Ascending aorta (tissue), 2 donors: ENCODE measurements around the gene ISLR2. TPM values are rescaled to one million over a fixed set of nuclear protein-coding genes. Genes with fewer than 3 reads are reported as not detected.

ENCODE experiments used
- DNase-seq, 2 donors: peaks; one replicate each; pipeline ENCODE4 v3.0.0-alpha.2; 2019; ENCODE audit warnings: low spot score in 2 of 2
- H3K27ac ChIP-seq, 2 donors: fragments of 200-600 bp; sonication (generic); one replicate each; pipeline ENCODE4 v1.5.1; 2016 to 2017; ENCODE audit warnings: mild to moderate bottlenecking in 1 of 2
- H3K27me3 ChIP-seq: fragments of 200-600 bp; sonication (generic); one replicate; pipeline ENCODE4 v1.5.1; 2017
- H3K36me3 ChIP-seq, 2 donors: fragments of 200-600 bp; sonication (generic); one replicate each; pipeline ENCODE4 v1.5.1; 2016
- H3K4me1 ChIP-seq, 2 donors: fragments of 200-600 bp; sonication (generic); one replicate each; pipeline ENCODE4 v1.5.1; 2016 to 2017; ENCODE audit warnings: mild to moderate bottlenecking in 1 of 2
- H3K4me3 ChIP-seq, 2 donors: fragments of 200-600 bp; sonication (generic); one replicate each; pipeline ENCODE4 v1.5.1; 2016 to 2017; ENCODE audit warnings: mild to moderate bottlenecking in 1 of 2
- H3K9me3 ChIP-seq, 2 donors: fragments of 200-600 bp; sonication (generic); one replicate each; pipeline ENCODE4 v1.5.1; 2016
- intact Hi-C: fragments of 100-400 bp; cut with DNase I; formaldehyde crosslinking; loops from one replicate; pipeline ENCODE4 v1.15.1; 2023
- total RNA-seq: library from RNA; depleted of rRNA; stranded (reverse); fragments of >200 nt; gene quantifications from one replicate; pipeline ENCODE4 v1.1.0, GENCODE V29; 2016
- TF ChIP-seq, protein P1 (sequence below), 3 experiments: fragments of 200-600 bp in 2 of 3; fragments of 450-650 bp in 1 of 3; sonication (generic) in 2 of 3; IDR thresholded peaks; one replicate each; pipeline ENCODE4 v1.5.1; 2016 to 2019; ENCODE audit warnings: antibody characterized with exemption in 3 of 3, mild to moderate bottlenecking in 1 of 3, moderate library complexity in 1 of 3

The ISLR2 gene
- total RNA-seq, 1 donor from 2014 or later, result 0.64 TPM

GRCh38 chr15:74135041-74135565 is 4.7 kb downstream of the ISLR2 start:
- TF ChIP-seq, protein P1, sequence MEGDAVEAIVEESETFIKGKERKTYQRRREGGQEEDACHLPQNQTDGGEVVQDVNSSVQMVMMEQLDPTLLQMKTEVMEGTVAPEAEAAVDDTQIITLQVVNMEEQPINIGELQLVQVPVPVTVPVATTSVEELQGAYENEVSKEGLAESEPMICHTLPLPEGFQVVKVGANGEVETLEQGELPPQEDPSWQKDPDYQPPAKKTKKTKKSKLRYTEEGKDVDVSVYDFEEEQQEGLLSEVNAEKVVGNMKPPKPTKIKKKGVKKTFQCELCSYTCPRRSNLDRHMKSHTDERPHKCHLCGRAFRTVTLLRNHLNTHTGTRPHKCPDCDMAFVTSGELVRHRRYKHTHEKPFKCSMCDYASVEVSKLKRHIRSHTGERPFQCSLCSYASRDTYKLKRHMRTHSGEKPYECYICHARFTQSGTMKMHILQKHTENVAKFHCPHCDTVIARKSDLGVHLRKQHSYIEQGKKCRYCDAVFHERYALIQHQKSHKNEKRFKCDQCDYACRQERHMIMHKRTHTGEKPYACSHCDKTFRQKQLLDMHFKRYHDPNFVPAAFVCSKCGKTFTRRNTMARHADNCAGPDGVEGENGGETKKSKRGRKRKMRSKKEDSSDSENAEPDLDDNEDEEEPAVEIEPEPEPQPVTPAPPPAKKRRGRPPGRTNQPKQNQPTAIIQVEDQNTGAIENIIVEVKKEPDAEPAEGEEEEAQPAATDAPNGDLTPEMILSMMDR (IDR thresholded peaks at IDR 0.05), result no peak
- DNase-seq, result no peak
- Histone ChIP-seq H3K4me3 (peak overlapping the region in 1 of 2 donors; percentile 72), H3K27ac (no peak overlapping the region), H3K36me3 (no peaks in the 10 kb centered on the region), H3K9me3 (peaks cover 0 to 5% of the 10 kb centered on the region in 2 donors), H3K4me1 (peaks cover 3 to 19% of the 10 kb centered on the region in 2 donors), H3K27me3 (peaks cover 29% of the 10 kb centered on the region)
- intact Hi-C loops, result loop anchor here (5.0 kb wide), 1 partner anchor 72 kb away; no protein-coding TSS in a partner anchor

DNA sequence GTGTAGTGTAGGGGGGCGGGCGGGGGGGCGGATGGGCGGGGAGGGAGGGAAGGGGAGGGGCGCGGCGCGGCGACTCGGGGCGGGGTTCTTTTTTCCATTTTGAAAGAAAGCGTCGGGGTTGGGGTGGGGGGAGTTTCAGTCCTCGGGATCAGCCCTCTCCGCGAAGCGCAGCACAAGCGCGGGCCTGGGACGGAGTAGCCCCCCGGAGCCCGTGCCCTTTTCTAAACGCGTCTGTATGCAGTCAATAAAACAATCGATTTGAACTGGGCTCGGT is 6.1 kb downstream of the ISLR2 start:
- H3K27ac ChIP-seq, result peak overlapping the region; percentile 21 to 63

DNA sequence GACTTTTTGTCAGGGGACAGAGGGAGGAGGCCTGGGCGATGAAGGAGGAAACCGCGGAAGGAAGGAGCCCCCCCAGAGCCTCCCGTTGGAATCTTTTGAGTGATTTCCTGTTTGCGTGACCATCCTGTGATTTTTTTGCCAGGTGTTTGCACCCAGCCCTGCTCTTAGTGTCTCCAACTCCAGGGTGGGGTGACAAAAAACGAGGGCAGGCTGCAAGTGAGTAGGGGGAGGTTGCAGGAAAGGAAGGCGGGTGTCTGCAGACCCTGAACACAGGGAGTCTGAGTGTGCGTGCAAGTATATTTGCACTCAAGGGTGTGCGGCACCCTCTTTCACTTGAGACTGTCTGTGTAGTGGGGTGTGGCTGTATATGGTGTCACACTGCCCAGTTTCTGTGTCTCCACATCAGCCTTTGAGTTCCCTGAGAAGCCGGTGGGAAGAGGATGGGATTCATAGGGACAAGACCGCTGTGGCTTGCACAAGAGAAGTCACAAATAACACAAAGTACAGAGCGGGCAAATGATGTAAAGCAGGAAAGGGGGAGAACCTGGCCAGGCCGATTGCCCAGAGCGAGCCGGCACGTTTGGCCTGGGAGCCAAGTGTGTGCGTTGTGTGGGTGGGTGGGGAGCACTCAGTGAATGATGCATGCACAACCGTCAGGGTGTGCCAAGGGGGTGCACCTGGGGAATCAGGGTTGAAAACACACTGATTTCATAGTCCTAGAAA is 6.6 kb downstream of the ISLR2 start:
- H3K36me3 ChIP-seq, result no peaks in the 10 kb centered on the region
- H3K4me1 ChIP-seq, result peaks cover 3 to 17% of the 10 kb centered on the region in 2 donors
- intact Hi-C loops, result loop anchor here (5.0 kb wide), 1 partner anchor 70 kb away; no protein-coding TSS in a partner anchor
- H3K27ac ChIP-seq, result peak overlapping the region in 1 of 2 donors; percentile 63
- peaks cover 0 to 5% of the 10 kb centered on the region in 2 donors for H3K9me3 ChIP-seq
- H3K4me3 ChIP-seq, result peak overlapping the region; percentile 51 to 72
- H3K27me3 ChIP-seq, result peaks cover 16% of the 10 kb centered on the region
- TF ChIP-seq, protein P1 (IDR thresholded peaks at IDR 0.05), result no peak
- no peak for DNase-seq

More for the DNA sequence above, 6.1 kb downstream of the ISLR2 start:
- DNase-seq, result no peak
- Histone ChIP-seq H3K36me3 (no peaks in the 10 kb centered on the region), H3K9me3 (peaks cover 0 to 5% of the 10 kb centered on the region in 2 donors), H3K27me3 (peaks cover 16% of the 10 kb centered on the region), H3K4me1 (peaks cover 3 to 17% of the 10 kb centered on the region in 2 donors), H3K4me3 (peak overlapping the region; percentile 51 to 72)
- TF ChIP-seq, protein P1 (IDR thresholded peaks at IDR 0.05), result no peak
- intact Hi-C loops, result loop anchor here (5.0 kb wide), 1 partner anchor 71 kb away; no protein-coding TSS in a partner anchor

DNA sequence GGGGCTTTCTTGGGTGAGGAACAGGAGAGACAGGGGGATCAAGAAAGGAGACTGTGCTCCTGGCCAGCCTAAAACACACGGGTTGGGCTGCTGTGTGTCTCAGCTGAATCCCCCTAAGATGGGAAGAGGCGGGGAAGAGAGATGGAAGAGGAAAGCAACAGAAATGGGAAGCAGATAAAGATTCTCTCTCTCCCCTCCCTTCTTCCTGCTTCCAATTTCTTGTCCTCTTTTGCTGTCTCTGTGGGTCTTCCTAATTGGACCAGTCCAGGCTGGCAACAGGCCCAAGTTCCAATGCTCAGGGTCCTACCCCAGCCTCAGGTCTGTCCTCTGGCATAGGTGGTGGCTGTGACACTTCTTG is 7.1 kb downstream of the ISLR2 start:
- H3K27me3 ChIP-seq, result peaks cover 16% of the 10 kb centered on the region
- no peak overlapping the region for H3K4me3 ChIP-seq
- DNase-seq, result no peak
- H3K9me3 ChIP-seq, result peaks cover 0 to 5% of the 10 kb centered on the region in 2 donors
- H3K27ac ChIP-seq, result no peak overlapping the region
- intact Hi-C loops, result loop anchor here (5.0 kb wide), 1 partner anchor 70 kb away; no protein-coding TSS in a partner anchor
- H3K4me1 ChIP-seq, result peaks cover 3 to 17% of the 10 kb centered on the region in 2 donors
- no peaks in the 10 kb centered on the region for H3K36me3 ChIP-seq
- TF ChIP-seq, protein P1 (IDR thresholded peaks at IDR 0.05), result no peak

DNA sequence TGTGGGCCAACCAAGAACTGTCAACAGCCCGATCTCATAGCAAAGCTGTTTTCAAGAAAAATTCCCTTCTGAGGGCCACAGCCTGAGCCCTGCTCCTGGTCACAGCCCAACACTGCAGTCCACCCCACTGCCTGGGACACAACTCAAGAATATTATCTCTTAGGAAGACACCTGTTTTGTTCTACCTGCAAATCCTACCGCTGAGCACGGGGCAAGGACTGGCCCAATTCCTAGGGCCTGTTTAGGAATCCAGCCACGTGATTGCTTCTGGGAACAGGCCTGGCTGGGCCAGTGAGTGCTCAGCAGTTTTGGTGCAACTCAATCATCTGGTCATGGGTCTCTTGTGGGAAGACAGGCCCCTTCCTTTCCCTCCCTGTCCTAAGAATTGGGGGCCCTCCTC is 8.3 kb downstream of the ISLR2 start:
- no peak overlapping the region for H3K4me3 ChIP-seq
- TF ChIP-seq, protein P1 (IDR thresholded peaks at IDR 0.05), result no peak
- H3K27me3 ChIP-seq, result peaks cover 9% of the 10 kb centered on the region
- DNase-seq, result no peak
- H3K36me3 ChIP-seq, result no peaks in the 10 kb centered on the region
- no peak overlapping the region for H3K27ac ChIP-seq
- H3K9me3 ChIP-seq, result no peaks in the 10 kb centered on the region
- intact Hi-C loops, result loop anchor here (2.0 to 5.0 kb wide), 2 partner anchors 16 to 69 kb away; no protein-coding TSS in a partner anchor
- peaks cover 3 to 17% of the 10 kb centered on the region in 2 donors for H3K4me1 ChIP-seq
